Progenitor cell of endocrine pancreas (in vitro differentiated cells): ENCODE measurements around the gene XRCC6. TPM values are rescaled to one million over a fixed set of nuclear protein-coding genes. Genes with fewer than 3 reads are reported as not detected.
"Not testable (repeated sequence)": the region's sequence is repeated elsewhere in the genome, so short reads cannot be mapped to it uniquely, and the experiment has no call there.

Experiments used
- DNase-seq: peaks from one replicate; pipeline ENCODE4 v3.0.0; 2021; ENCODE audit warnings: low spot score; ENCODE audit not compliant: unreplicated experiment
- H3K27ac Mint-ChIP-seq: 2 replicates; pipeline ENCODE4 v1.8.0; 2021; ENCODE audit warnings: mild to moderate bottlenecking, moderate library complexity, mixed read lengths
- H3K27me3 Mint-ChIP-seq: 2 replicates; pipeline ENCODE4 v1.8.0; 2021; ENCODE audit warnings: mixed read lengths
- H3K36me3 Mint-ChIP-seq: 2 replicates; pipeline ENCODE4 v1.8.0; 2022; ENCODE audit warnings: mixed read lengths; ENCODE audit not compliant: insufficient read depth
- H3K4me1 Mint-ChIP-seq: 2 replicates; pipeline ENCODE4 v1.8.0; 2021; ENCODE audit warnings: low read depth, mixed read lengths
- H3K4me3 Mint-ChIP-seq: 2 replicates; pipeline ENCODE4 v1.8.0; 2021; ENCODE audit warnings: low read depth, mild to moderate bottlenecking, moderate library complexity, mixed read lengths
- H3K9me3 Mint-ChIP-seq: 2 replicates; pipeline ENCODE4 v1.8.0; 2021; ENCODE audit warnings: low read depth, mixed read lengths
- CTCF ChIP-seq: fragments of 200-600 bp; sonication (generic); IDR thresholded peaks from one replicate; pipeline ENCODE4 v1.5.0; 2021; ENCODE audit warnings: antibody characterized with exemption, mild to moderate bottlenecking; ENCODE audit not compliant: unreplicated experiment
- total RNA-seq: library from RNA; stranded (reverse); gene quantifications from 2 replicates; pipeline ENCODE4 v1.2.1, GENCODE V29; 2021

Gene XRCC6
- total RNA-seq, 1 donor from 2014 or later: 272 TPM

GRCh38 chr22:41664490-41664889, 43.4 kb downstream of the XRCC6 start:
- H3K9me3 Mint-ChIP-seq: no peaks in the 10 kb centered on the region
- peaks cover 6% of the 10 kb centered on the region for H3K4me1 Mint-ChIP-seq
- H3K27me3 Mint-ChIP-seq: no peaks in the 10 kb centered on the region
- no peak for TF ChIP-seq CTCF
- H3K36me3 Mint-ChIP-seq: peaks cover 21% of the 10 kb centered on the region
- no peak overlapping the region for H3K4me3 Mint-ChIP-seq
- DNase-seq: no peak
- H3K27ac Mint-ChIP-seq: peak overlapping the region; percentile 56

DNA sequence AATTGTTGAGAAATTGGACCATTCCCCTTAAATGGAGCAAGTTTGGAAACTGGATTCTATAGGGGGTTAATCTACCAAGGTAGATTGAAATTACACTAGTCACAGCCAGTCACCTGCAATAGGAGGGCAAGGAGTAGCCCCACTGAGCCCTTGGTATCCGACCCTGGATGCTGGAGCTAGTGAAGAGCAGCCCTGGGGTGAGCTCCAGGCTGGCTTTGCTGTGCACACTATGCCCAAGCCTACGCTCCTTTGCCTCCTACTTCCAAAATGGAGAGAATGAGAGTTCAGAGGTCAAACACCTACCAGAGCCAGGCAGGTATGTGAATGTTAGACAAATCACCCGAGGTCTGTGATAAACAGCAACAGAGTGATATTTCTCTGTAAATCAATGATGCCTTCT, 43.9 kb downstream of the XRCC6 start:
- DNase-seq: no peak
- peaks cover 19% of the 10 kb centered on the region for H3K36me3 Mint-ChIP-seq
- H3K27me3 Mint-ChIP-seq: no peaks in the 10 kb centered on the region
- peak overlapping the region; percentile 56 for H3K27ac Mint-ChIP-seq
- H3K4me1 Mint-ChIP-seq: peaks cover 6% of the 10 kb centered on the region
- TF ChIP-seq CTCF: no peak
- H3K9me3 Mint-ChIP-seq: no peaks in the 10 kb centered on the region
- H3K4me3 Mint-ChIP-seq: no peak overlapping the region

GRCh38 chr22:41668971-41669911, 48.1 kb downstream of the XRCC6 start:
- DNase-seq: no peak
- peaks cover 2% of the 10 kb centered on the region for H3K36me3 Mint-ChIP-seq
- peaks cover 6% of the 10 kb centered on the region for H3K4me1 Mint-ChIP-seq
- H3K4me3 Mint-ChIP-seq: no peak overlapping the region
- no peak for TF ChIP-seq CTCF
- no peaks in the 10 kb centered on the region for H3K27me3 Mint-ChIP-seq
- no peak overlapping the region for H3K27ac Mint-ChIP-seq
- H3K9me3 Mint-ChIP-seq: no peaks in the 10 kb centered on the region

DNA sequence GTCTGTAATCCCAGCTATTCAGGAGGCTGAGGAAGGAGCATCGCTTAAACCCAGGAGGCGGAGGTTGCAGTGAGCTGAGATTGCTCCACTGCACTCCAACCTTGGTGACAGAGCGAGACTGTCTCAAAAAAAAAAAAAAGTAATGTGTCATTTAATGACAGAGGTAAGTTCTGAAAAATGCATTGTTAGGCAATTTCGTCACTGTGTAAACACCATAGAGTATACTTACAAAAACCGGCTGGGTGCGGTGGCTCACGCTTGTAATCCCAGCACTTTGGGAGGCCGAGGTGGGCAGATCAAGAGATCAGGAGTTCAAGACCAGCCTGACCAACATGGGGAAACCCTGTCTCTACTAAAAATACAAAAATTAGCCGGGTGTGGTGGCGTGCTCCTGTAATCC, 51.0 kb downstream of the XRCC6 start:
- DNase-seq, H3K27me3 Mint-ChIP-seq, H3K27ac Mint-ChIP-seq: not testable (repeated sequence)

DNA sequence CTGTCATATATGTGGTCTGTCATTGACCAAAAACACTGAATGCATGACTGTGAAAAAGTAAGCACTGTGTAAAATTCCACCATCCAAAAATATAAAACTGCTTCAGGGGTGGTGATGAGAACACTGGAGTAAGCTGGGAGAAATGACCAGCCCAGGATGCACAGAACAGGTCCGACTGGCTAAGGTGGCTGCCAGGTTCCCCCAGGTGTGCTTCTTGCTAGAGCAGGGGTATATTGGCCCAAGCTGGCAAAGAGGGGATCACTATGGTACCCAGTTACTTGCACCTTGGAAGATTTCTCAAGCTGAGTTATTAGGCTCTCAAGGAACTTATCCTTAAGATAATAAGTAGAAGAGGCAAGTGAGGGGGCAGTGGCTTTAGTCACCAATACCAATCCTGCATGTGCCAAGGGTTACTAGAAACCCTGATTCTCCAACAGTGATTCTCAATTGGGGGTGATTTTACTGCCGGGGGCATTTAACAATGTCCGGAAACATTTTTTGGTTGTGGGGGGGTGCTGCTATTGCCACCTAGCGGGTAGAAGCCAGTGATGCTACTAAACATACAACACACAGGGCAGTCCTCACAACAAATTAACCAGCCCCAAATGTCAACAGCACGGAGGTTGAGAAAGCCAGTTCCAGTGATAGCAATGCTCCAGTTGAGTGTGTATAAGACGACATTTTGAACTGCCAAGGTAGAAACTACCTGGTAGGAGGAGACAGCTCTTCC, 51.9 kb downstream of the XRCC6 start:
- H3K27ac Mint-ChIP-seq: peak overlapping the region; percentile 69
- H3K36me3 Mint-ChIP-seq: peaks cover 9% of the 10 kb centered on the region
- no peaks in the 10 kb centered on the region for H3K27me3 Mint-ChIP-seq
- peak; percentile 27 for TF ChIP-seq CTCF
- H3K4me3 Mint-ChIP-seq: no peak overlapping the region
- no peaks in the 10 kb centered on the region for H3K9me3 Mint-ChIP-seq
- no peaks in the 10 kb centered on the region for H3K4me1 Mint-ChIP-seq
- no peak for DNase-seq

More for the DNA sequence above, 51.0 kb downstream of the XRCC6 start:
- H3K4me3 Mint-ChIP-seq, H3K4me1 Mint-ChIP-seq, H3K36me3 Mint-ChIP-seq, H3K9me3 Mint-ChIP-seq: not testable (repeated sequence)
